B cell (primary cell): ENCODE data around the gene DNAAF5. TPM values are rescaled to one million over a fixed set of nuclear protein-coding genes. Genes with fewer than 3 reads are reported as not detected.

Experiments
- ATAC-seq: fragments of 200-7000 bp; cut with Tn5 transposase; one replicate; pipeline ENCODE4 v1.10.0; 2021; ENCODE audit warnings: low read depth, mild to moderate bottlenecking, moderate number of reproducible peaks, moderate library complexity
- CTCF ChIA-PET: fragments of 350-600 bp; sonication (Branson Sonifier 250); formaldehyde crosslinking; loops from one replicate; lab custom pipeline; 2021; ENCODE audit warnings: antibody characterized with exemption, inconsistent platforms; lab: Charles Lee
- POLR2A ChIA-PET: fragments of 350-600 bp; sonication (Branson Sonifier 250); formaldehyde crosslinking; loops from one replicate; lab custom pipeline; 2021; ENCODE audit warnings: antibody characterized with exemption; lab: Charles Lee
- DNase-seq: peaks from one replicate; pipeline ENCODE4 v3.0.0; 2013
- H2AFZ ChIP-seq: 2 replicates; pipeline ENCODE4 v1.6.1; 2012; ENCODE audit warnings: mild to moderate bottlenecking, low read depth, low read length; ENCODE audit not compliant: insufficient read depth, poor library complexity, severe bottlenecking
- H3K27ac ChIP-seq, 2 donors: 1 replicate in 1 of 2; 2 replicates in 1 of 2; pipeline ENCODE4 v1.5.1; 2012 to 2013; ENCODE audit warnings: low read length in 2 of 2, mild to moderate bottlenecking in 2 of 2, moderate library complexity in 1 of 2
- H3K27me3 ChIP-seq, 4 experiments: fragments of 200-600 bp in 1 of 4; sonication (generic) in 1 of 4; replicated peaks in 1 of 4; 1 replicate in 2 of 4; 2 replicates in 2 of 4; pipeline versions ENCODE4 v1.6.1 to v1.7.0; 2013 to 2016; ENCODE audit warnings: low read length in 3 of 4, mild to moderate bottlenecking in 2 of 4, mixed read lengths in 1 of 4, moderate library complexity in 1 of 4; ENCODE audit not compliant: insufficient read depth in 4 of 4, control insufficient read depth in 3 of 4; ENCODE audit errors: control extremely low read depth in 1 of 4
- H3K36me3 ChIP-seq, 2 experiments: replicated peaks in 1 of 2; 1 replicate in 1 of 2; 2 replicates in 1 of 2; pipeline versions ENCODE4 v1.6.1 to v1.7.1; 2013; ENCODE audit warnings: low read length in 1 of 2; ENCODE audit not compliant: insufficient read depth in 2 of 2, control insufficient read depth in 1 of 2; ENCODE audit errors: control extremely low read depth in 1 of 2, extremely low read depth in 1 of 2
- H3K4me1 ChIP-seq, 2 donors: fragments of 200-600 bp in 1 of 2; sonication (generic) in 1 of 2; 1 replicate in 1 of 2; 2 replicates in 1 of 2; pipeline versions ENCODE4 v1.5.1 to v1.6.1; 2013 to 2017; ENCODE audit warnings: low read length in 2 of 2; ENCODE audit not compliant: control insufficient read depth in 2 of 2, insufficient read depth in 2 of 2
- H3K4me2 ChIP-seq: replicated peaks from 2 replicates; pipeline ENCODE3; 2012; ENCODE audit warnings: mild to moderate bottlenecking, low read depth, low read length; ENCODE audit not compliant: poor library complexity, severe bottlenecking
- H3K4me3 ChIP-seq, 5 experiments: fragments of 200-600 bp in 1 of 5; sonication (generic) in 1 of 5; 1 replicate in 3 of 5; 2 replicates in 2 of 5; pipeline versions ENCODE4 v1.5.1 to v1.7.0; 2011 to 2016; ENCODE audit warnings: low read length in 4 of 5, mild to moderate bottlenecking in 4 of 5, low read depth in 2 of 5, control low read depth in 1 of 5, moderate library complexity in 1 of 5; ENCODE audit not compliant: insufficient read depth in 1 of 5; ENCODE audit errors: control extremely low read depth in 1 of 5, extremely low read depth in 1 of 5
- H3K79me2 ChIP-seq: fragments of 200-600 bp; sonication (generic); one replicate; pipeline ENCODE4 v1.6.0; 2016; ENCODE audit warnings: low read length; ENCODE audit not compliant: control insufficient read depth, insufficient read depth
- H3K9ac ChIP-seq: fragments of 200-600 bp; sonication (generic); 2 replicates; pipeline ENCODE4 v1.6.1; 2017; ENCODE audit warnings: mild to moderate bottlenecking, low read length, moderate library complexity
- H3K9me3 ChIP-seq, 3 donors: one replicate each; pipeline versions ENCODE4 v1.6.1 to v1.7.1; 2013; ENCODE audit warnings: low read length in 2 of 3; ENCODE audit not compliant: control insufficient read depth in 2 of 3, insufficient read depth in 1 of 3; ENCODE audit errors: control extremely low read depth in 1 of 3
- H4K20me1 ChIP-seq: 2 replicates; pipeline ENCODE4 v1.6.0; 2012; ENCODE audit warnings: mild to moderate bottlenecking, low read length; ENCODE audit not compliant: insufficient read depth, control insufficient read depth, poor library complexity, severe bottlenecking
- H3K27ac Mint-ChIP-seq: one replicate; pipeline ENCODE4 v1.8.0; 2021; ENCODE audit warnings: mixed read lengths
- H3K27me3 Mint-ChIP-seq: one replicate; pipeline ENCODE4 v1.8.0; 2021; ENCODE audit warnings: mixed read lengths
- H3K4me1 Mint-ChIP-seq: one replicate; pipeline ENCODE4 v1.8.0; 2021; ENCODE audit warnings: mixed read lengths
- H3K4me3 Mint-ChIP-seq: one replicate; pipeline ENCODE4 v1.8.0; 2021; ENCODE audit warnings: mixed read lengths
- H3K9me3 Mint-ChIP-seq: one replicate; pipeline ENCODE4 v1.8.0; 2022; ENCODE audit warnings: mixed read lengths; ENCODE audit not compliant: insufficient read depth
- CTCF ChIP-seq: fragments of 200-600 bp; IDR thresholded peaks from one replicate; pipeline ENCODE4 v1.8.0; 2022; ENCODE audit warnings: antibody characterized with exemption, mild to moderate bottlenecking
- EZH2 ChIP-seq: IDR thresholded peaks from 2 replicates; pipeline ENCODE4 v1.6.1; 2012; ENCODE audit warnings: borderline replicate concordance, low read depth, mild to moderate bottlenecking, moderate library complexity, low read length; ENCODE audit not compliant: insufficient read depth, poor library complexity, severe bottlenecking
- WGBS: methylation state at CpG from one replicate; pipeline ENCODE4 v1.1.5; 2013; ENCODE audit warnings: missing lambda C conversion rate; ENCODE audit not compliant: insufficient coverage; 5-methylcytosine and 5-hydroxymethylcytosine counted together
- intact Hi-C: fragments of 100-400 bp; cut with micrococcal nuclease; formaldehyde crosslinking; loops from one replicate; pipeline ENCODE4 v1.10.0; 2022
- polyA plus RNA-seq: library from polyadenylated mRNA; depleted of rRNA; stranded (reverse); fragments of >200 nt; gene quantifications from 2 replicates; pipeline ENCODE4 v1.2.3, GENCODE V29; 2012
- total RNA-seq, 2 donors: library from RNA; stranded (reverse); fragments of 120-200 nt in 1 of 2; gene quantifications; 1 replicate in 1 of 2; 2 replicates in 1 of 2; pipeline versions ENCODE4 v1.2.3 to v1.2.4, GENCODE V29; 2013 to 2022

Gene DNAAF5
- total and polyA plus RNA-seq, 2 donors (not counting 1 experiment from before 2014, with no cell fraction given), result 18.0 to 21.4 TPM

- Histone ChIP-seq H3K9ac (peak overlapping the region; percentile 12), H3K27ac (no peak overlapping the region), H2AFZ (no peak overlapping the region), H3K27me3 (no peaks in the 10 kb centered on the region), H3K36me3 (peaks cover 0 to 36% of the 10 kb centered on the region in 2 experiments), H3K4me2 (peak overlapping the region; percentile 48), H4K20me1 (peaks cover 66% of the 10 kb centered on the region), H3K4me3 (no peak overlapping the region), H3K79me2 (peaks cover 62% of the 10 kb centered on the region), H3K9me3 (no peaks in the 10 kb centered on the region), H3K4me1 (peaks cover 23 to 24% of the 10 kb centered on the region in 2 donors)
- Mint-ChIP-seq H3K4me3 (peak overlapping the region; percentile 41), H3K4me1 (peaks cover 37% of the 10 kb centered on the region), H3K27ac (peak overlapping the region; percentile 50), H3K27me3 (no peaks in the 10 kb centered on the region), H3K9me3 (no peaks in the 10 kb centered on the region)
- DNase-seq, result no peak
- ChIA-PET CTCF (interaction anchor here (0.6 to 2.0 kb wide), 4 partner anchors 37 to 49 kb away, joined by 3 to 7 read pairs (median 3); no protein-coding TSS in a partner anchor), POLR2A (no interaction called here)
- TF ChIP-seq EZH2 (no peak), CTCF (no peak)
- intact Hi-C loops, result loop anchor here (1.0 kb wide), 1 partner anchor 49 kb away; no protein-coding TSS in a partner anchor
- 80% methylated on average over 27 of the region's 27 CpGs for WGBS
- peak; percentile 42 for ATAC-seq
Measured at GRCh38 chr7:835485-836401, 109.2 kb downstream of the DNAAF5 start.

Other genes starting within 250 kb of the DNAAF5 start
- 1.2 and 1.5 TPM in 2 replicates for gene PDGFA, start 206.9 kb upstream of the DNAAF5 start, total RNA-seq
- gene PDGFA, start 206.9 kb upstream of the DNAAF5 start, polyA plus RNA-seq, result 0.29 and 0.36 TPM in 2 replicates
- 8.0 and 8.6 TPM in 2 replicates for gene PRKAR1B, start 582 bp downstream of the DNAAF5 start, total RNA-seq
- 4.5 and 4.9 TPM in 2 replicates for gene PRKAR1B, start 582 bp downstream of the DNAAF5 start, polyA plus RNA-seq
- gene SUN1, start 105.8 kb downstream of the DNAAF5 start, total RNA-seq, result 187 and 198 TPM in 2 replicates
- gene SUN1, start 105.8 kb downstream of the DNAAF5 start, polyA plus RNA-seq, result 254 and 366 TPM in 2 replicates
- 62.8 and 65.5 TPM in 2 replicates for gene GET4, start 149.9 kb downstream of the DNAAF5 start, total RNA-seq
- gene GET4, start 149.9 kb downstream of the DNAAF5 start, polyA plus RNA-seq, result 53.5 and 70.8 TPM in 2 replicates
- gene ADAP1, start 228.0 kb downstream of the DNAAF5 start, total RNA-seq, result 12.9 and 15.6 TPM in 2 replicates
- gene ADAP1, start 228.0 kb downstream of the DNAAF5 start, polyA plus RNA-seq, result 9.1 and 10.8 TPM in 2 replicates
- gene COX19, start 248.8 kb downstream of the DNAAF5 start, total RNA-seq, result 38.3 and 44.6 TPM in 2 replicates
- gene COX19, start 248.8 kb downstream of the DNAAF5 start, polyA plus RNA-seq, result 14.7 and 18.9 TPM in 2 replicates